Activated naive CD4-positive, alpha-beta T cell treated with anti-CD3 and anti-CD28 coated beads, Interleukin-2, amount 50 U/mL, for 72 hours (primary cell): ENCODE results near the gene ROM1. TPM values are rescaled to one million over a fixed set of nuclear protein-coding genes. Genes with fewer than 3 reads are reported as not detected.
A peak's percentile ranks its signal among the peaks of the same experiment; 100 is the strongest.
"Not testable (repeated sequence)": the region's sequence is repeated elsewhere in the genome, so short reads cannot be mapped to it uniquely, and the experiment has no call there.

ENCODE experiments used
- ATAC-seq, 2 donors: fragments of 150-1000 bp; cut with Tn5 transposase; 2 replicates each; pipeline ENCODE4 v1.10.0; 2021; ENCODE audit warnings: mild to moderate bottlenecking in 2 of 2, moderate library complexity in 2 of 2
- DNase-seq, 2 donors: peaks; one replicate each; pipeline ENCODE4 v3.0.0; 2021 to 2022; ENCODE audit warnings: low spot score in 2 of 2
- H3K27ac Mint-ChIP-seq, 2 donors: one replicate each; pipeline ENCODE4 v1.8.0; 2022; ENCODE audit warnings: mild to moderate bottlenecking in 2 of 2, mixed read lengths in 2 of 2
- H3K36me3 Mint-ChIP-seq, 2 donors: one replicate each; pipeline ENCODE4 v1.8.0; 2022; ENCODE audit warnings: mixed read lengths in 2 of 2
- H3K9me3 Mint-ChIP-seq, 2 donors: one replicate each; pipeline ENCODE4 v1.8.0; 2022; ENCODE audit warnings: mixed read lengths in 2 of 2
- total RNA-seq, 2 donors: library from RNA; stranded (reverse); gene quantifications; one replicate each; pipeline ENCODE4 v1.2.3, GENCODE V29; 2022

The ROM1 gene, protein sequence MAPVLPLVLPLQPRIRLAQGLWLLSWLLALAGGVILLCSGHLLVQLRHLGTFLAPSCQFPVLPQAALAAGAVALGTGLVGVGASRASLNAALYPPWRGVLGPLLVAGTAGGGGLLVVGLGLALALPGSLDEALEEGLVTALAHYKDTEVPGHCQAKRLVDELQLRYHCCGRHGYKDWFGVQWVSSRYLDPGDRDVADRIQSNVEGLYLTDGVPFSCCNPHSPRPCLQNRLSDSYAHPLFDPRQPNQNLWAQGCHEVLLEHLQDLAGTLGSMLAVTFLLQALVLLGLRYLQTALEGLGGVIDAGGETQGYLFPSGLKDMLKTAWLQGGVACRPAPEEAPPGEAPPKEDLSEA
- total RNA-seq: 1 to 10 TPM; 1.1 to 1.9 TPM

DNA sequence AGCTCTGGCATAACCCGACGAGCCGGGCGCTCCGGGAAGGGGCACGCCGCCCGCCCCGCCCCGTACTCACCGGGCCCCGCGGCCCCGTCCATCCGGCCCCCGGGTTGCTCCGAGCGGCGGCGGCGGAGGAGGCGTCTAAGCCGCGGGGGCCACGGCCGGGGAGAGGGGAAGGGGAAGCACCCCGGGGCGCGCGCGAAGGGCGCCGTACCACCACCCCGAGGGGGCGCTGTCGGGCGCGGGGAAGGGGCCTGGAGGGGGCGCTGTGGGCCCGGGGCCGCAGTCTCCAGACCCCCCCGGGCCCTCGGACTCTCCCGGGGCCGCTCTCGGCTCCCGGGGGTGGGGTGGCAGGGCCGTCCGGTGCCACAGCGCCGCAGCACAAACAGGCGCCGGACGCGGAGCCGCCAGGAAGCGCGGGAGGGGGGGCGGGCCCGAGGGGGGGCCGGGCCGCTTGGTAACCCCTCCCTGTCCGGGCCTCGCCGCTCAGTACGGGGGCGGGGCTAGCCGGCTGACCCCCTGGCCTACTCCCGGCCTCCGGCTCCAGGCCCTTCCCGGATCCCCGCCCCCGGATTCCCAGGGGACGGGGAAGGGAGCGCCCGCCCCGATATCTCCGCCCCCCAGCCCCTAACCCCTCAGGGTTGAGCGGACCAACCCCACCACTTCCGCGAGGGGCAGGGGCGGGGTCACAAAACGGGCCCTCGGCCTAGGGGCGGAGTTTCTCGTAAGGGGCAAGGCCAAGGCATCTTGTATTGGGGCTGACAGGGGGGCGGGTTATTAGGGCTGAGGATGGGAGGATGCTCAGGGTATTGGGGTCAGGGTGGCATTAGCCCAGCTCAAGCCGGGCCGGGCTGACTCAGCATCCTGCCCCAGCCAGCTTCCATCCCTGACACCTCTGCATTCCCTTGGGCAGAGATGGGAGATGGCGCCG, at the start of gene ROM1, which contains the start of gene EML3:
Gene ROM1 (plus strand): TSS at position 892 of the 925 bp plus-strand sequence. CDS start 25 bp downstream, at position 917.
Gene EML3 (minus strand): TSS at position 410 of the 925 bp plus-strand sequence. CDS start 318 bp downstream, at position 92.
- Mint-ChIP-seq H3K36me3 (peaks cover 15% of the 10 kb centered on the region in 2 donors), H3K9me3 (no peaks in the 10 kb centered on the region), H3K27ac (peak within 1 kb of the TSS; percentile 91 to 99)
- ATAC-seq (peak; percentile 59 to 81), DNase-seq (peak; percentile 84 to 97)

- peak overlapping the region in 1 of 2 donors; percentile 86 for H3K27ac Mint-ChIP-seq
- peaks cover 25 to 54% of the 10 kb centered on the region in 2 donors for H3K36me3 Mint-ChIP-seq
- no peaks in the 10 kb centered on the region for H3K9me3 Mint-ChIP-seq
- no peak for ATAC-seq
- DNase-seq: no peak
Measured at GRCh38 chr11:62565100-62565802, 47.8 kb upstream of the ROM1 start.

DNA sequence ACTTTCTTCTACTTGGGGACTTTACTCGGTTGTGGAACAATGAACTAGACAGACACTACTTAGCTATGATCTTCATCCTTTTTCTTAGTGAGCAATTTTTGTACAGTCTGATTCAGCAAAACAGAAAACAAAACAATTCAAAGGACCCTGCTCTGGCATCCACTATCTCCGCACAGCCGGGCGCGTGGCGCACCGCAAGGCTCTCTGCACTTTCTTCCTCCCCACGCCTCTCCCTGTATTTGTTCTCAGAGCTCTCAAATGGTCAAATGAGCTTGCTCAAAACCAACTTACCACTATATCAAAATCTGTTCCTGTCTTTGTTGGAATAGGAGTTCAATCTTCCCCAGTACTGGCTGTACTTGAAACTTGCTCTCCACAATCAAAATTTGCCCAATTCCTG, 46.8 kb upstream of the ROM1 start:
- ATAC-seq (no peak), DNase-seq (no peak)
- Mint-ChIP-seq H3K27ac (peak overlapping the region; percentile 3 to 70), H3K9me3 (no peaks in the 10 kb centered on the region), H3K36me3 (peaks cover 29 to 64% of the 10 kb centered on the region in 2 donors)

DNA sequence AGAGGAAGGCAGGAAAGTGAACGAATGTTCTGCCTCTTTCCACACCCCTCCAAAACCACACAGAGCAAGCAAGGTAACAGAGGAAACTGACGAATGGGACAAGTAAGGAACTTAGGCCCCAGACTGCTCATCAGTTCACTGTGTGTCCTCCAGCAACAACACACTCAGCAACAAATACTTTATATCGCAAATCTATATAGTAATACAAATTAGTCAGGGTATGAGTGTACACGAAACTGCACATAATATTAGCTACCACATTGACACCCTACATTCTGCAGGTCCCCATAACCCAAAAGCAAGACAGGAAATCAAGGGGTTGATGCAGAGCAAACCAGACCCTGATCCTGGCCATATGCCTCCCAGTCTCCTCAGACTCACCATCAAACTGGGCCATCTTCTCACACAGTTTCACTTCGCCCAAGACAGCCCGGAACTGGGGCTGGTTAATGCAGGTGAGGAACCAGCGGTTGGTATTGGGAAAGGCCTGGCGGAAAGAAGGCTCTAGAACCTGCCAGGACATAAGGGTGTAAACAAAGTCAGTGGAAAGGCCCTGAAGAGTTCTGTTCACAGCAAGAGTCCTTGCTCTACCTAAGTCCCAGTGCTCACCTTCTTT, 45.9 kb upstream of the ROM1 start:
- peaks cover 32 to 66% of the 10 kb centered on the region in 2 donors for H3K36me3 Mint-ChIP-seq
- H3K27ac Mint-ChIP-seq: peak overlapping the region; percentile 70 to 85
- H3K9me3 Mint-ChIP-seq: no peaks in the 10 kb centered on the region
- DNase-seq (no peak), ATAC-seq (peak; percentile 20 to 21)

- no peak for DNase-seq
- no peak for ATAC-seq
- Mint-ChIP-seq H3K27ac (peak overlapping the region in 1 of 2 donors; percentile 85), H3K36me3 (peaks cover 56 to 87% of the 10 kb centered on the region in 2 donors), H3K9me3 (no peaks in the 10 kb centered on the region)
Measured at GRCh38 chr11:62569611-62570010, 43.4 kb upstream of the ROM1 start.

GRCh38 chr11:62570903-62571302, 42.2 kb upstream of the ROM1 start:
- not testable (repeated sequence) for ATAC-seq, H3K9me3 Mint-ChIP-seq, DNase-seq
- H3K27ac Mint-ChIP-seq: peak overlapping the region; percentile 93 to 99
- H3K36me3 Mint-ChIP-seq: peaks cover 65 to 79% of the 10 kb centered on the region in 2 donors

DNA sequence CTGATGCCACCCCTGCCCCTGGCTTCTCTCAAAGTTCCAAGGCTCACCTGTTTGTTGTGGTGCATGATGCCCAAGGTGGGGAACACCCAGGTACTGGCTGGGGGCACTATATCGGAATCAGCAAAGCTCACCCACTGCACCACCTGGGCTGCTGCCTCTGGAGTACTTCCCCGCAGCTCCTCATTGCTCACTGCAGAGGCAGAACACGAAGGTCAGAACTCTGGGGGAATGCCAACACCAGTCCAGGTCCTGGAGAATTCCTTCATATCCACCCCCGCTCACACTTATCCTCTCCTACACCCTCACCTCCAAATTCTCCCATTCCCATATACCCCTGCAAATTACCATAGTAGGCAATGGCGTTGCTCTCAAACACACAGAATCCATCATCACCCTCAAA, 41.6 kb upstream of the ROM1 start:
- not testable (repeated sequence) for ATAC-seq, H3K9me3 Mint-ChIP-seq, DNase-seq
- Mint-ChIP-seq H3K36me3 (peaks cover 62 to 73% of the 10 kb centered on the region in 2 donors), H3K27ac (peak overlapping the region; percentile 93 to 99)

GRCh38 chr11:62572431-62572830, 40.6 kb upstream of the ROM1 start:
- peak overlapping the region; percentile 99 to 100 for H3K27ac Mint-ChIP-seq

GRCh38 chr11:62573006-62573591, 40.0 kb upstream of the ROM1 start:
- Mint-ChIP-seq H3K27ac (peak overlapping the region; percentile 99 to 100), H3K36me3 (peaks cover 51 to 60% of the 10 kb centered on the region in 2 donors), H3K9me3 (no peaks in the 10 kb centered on the region)
- no peak for DNase-seq
- ATAC-seq: no peak

More at GRCh38 chr11:62572431-62572830, 40.6 kb upstream of the ROM1 start:
- ATAC-seq: no peak
- Mint-ChIP-seq H3K36me3 (peaks cover 53 to 63% of the 10 kb centered on the region in 2 donors), H3K9me3 (no peaks in the 10 kb centered on the region)
- no peak for DNase-seq

- DNase-seq (peak; percentile 95 to 98), ATAC-seq (peak; percentile 96)
- Mint-ChIP-seq H3K27ac (peak within 1 kb of the TSS; percentile 99 to 100), H3K9me3 (no peaks in the 10 kb centered on the region), H3K36me3 (peaks cover 51 to 55% of the 10 kb centered on the region in 2 donors)
Measured at GRCh38 chr11:62573592-62574362, 39.3 kb upstream of the ROM1 start, which contains the start of gene EEF1G. TSS of gene EEF1G (minus strand) at chr11:62573891. CDS start at chr11:62573842, 49 bp downstream.

DNA sequence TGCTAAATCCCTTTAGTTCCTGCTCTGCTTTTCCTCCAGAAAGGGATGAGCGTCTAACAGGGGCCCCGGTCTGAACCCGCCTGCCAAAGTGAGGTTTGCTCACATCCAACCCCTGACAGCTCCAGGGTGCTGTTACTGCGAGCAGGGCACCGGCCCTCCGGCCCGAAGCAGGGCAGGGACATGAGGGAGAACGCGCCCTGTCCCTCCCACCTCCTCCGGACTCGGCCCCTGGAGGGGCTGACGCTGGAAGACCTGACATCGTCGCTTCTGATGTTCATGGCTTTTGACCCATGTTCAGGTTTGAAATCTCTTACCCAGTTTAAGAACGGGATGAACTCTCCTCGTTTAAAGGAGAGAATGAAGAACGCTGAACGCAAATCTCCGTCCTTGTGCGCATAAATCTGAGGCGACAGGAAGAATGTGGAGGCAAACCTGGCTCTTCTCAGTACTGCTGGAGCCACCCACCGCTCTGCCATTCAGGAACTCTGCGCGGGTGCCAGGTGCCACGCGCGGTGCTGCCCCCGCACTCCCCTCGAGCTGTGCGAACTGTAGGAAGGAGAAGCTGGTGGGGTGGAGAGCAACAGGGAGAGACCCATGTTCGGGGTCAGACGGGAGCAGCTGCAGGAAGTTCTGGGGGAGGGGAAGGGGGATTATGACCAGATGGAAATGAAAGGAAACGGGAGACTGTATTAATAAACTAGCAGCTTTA, 38.5 kb upstream of the ROM1 start:
- peak; percentile 12 to 28 for ATAC-seq
- peak overlapping the region; percentile 99 to 100 for H3K27ac Mint-ChIP-seq
- H3K36me3 Mint-ChIP-seq: peaks cover 51 to 54% of the 10 kb centered on the region in 2 donors
- no peak for DNase-seq
- H3K9me3 Mint-ChIP-seq: no peaks in the 10 kb centered on the region

GRCh38 chr11:62575156-62575555, 37.9 kb upstream of the ROM1 start:
- no peak for DNase-seq
- peak overlapping the region; percentile 99 to 100 for H3K27ac Mint-ChIP-seq
- H3K9me3 Mint-ChIP-seq: no peaks in the 10 kb centered on the region
- no peak for ATAC-seq
- peaks cover 47 to 51% of the 10 kb centered on the region in 2 donors for H3K36me3 Mint-ChIP-seq

DNA sequence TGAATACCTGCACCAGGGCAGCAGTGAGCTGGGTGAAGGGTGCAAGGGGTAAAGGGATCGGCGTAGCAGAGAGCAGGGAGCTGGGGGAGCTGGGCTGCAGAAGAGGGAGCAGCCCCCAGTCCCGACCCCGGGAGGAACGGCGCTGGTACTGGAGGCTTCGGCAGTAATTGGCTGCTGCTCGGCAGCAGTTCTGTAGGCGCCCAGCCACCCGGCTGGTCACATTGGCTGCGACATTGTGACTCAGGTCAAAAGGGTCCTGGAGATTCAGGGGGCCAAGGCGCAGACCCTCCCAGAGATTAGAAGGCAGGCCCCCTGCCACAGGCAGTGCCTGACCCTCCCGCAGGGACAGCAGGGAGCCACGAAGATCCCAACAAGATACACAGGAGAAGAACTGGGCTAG, 37.2 kb upstream of the ROM1 start:
- no peaks in the 10 kb centered on the region for H3K9me3 Mint-ChIP-seq
- peak overlapping the region; percentile 99 to 100 for H3K27ac Mint-ChIP-seq
- H3K36me3 Mint-ChIP-seq: peaks cover 40 to 48% of the 10 kb centered on the region in 2 donors
- DNase-seq (no peak), ATAC-seq (no peak)

GRCh38 chr11:62577046-62577714, 35.9 kb upstream of the ROM1 start:
- H3K36me3 Mint-ChIP-seq: peaks cover 27 to 34% of the 10 kb centered on the region in 2 donors
- DNase-seq: no peak
- H3K27ac Mint-ChIP-seq: peak overlapping the region in 1 of 2 donors; percentile 82

More at GRCh38 chr11:62577046-62577714, 35.9 kb upstream of the ROM1 start:
- no peaks in the 10 kb centered on the region for H3K9me3 Mint-ChIP-seq
- no peak for ATAC-seq
